NK-92 (cell line): ENCODE measurements around the gene UBAC1.
A peak's percentile ranks its signal among the peaks of the same experiment; 100 is the strongest.

Experiments used
- DNase-seq: peaks from one replicate; lab custom pipeline; 2025; ENCODE audit not compliant: unreplicated experiment; lab: John Stamatoyannopoulos, UW

Gene UBAC1

GRCh38 chr9:135961277-135961715, at the start of gene UBAC1:
Gene UBAC1 (minus strand): TSS chr9:135961373. CDS start chr9:135961162, 211 bp downstream.
- DNase-seq, result peak; percentile 49

- no peak for DNase-seq
Observed at GRCh38 chr9:136010615-136011361, 49.6 kb upstream of the UBAC1 start.

- no peak for DNase-seq
Observed at GRCh38 chr9:136010176-136010575, 49.0 kb upstream of the UBAC1 start.

GRCh38 chr9:136009516-136009915, 48.3 kb upstream of the UBAC1 start:
- DNase-seq, result no peak

GRCh38 chr9:136008693-136008997, 47.5 kb upstream of the UBAC1 start:
- DNase-seq, result no peak

- DNase-seq, result no peak
Observed at GRCh38 chr9:136007934-136008692, 46.9 kb upstream of the UBAC1 start.

- DNase-seq, result no peak
Observed at GRCh38 chr9:136007276-136007933, 46.2 kb upstream of the UBAC1 start.

- DNase-seq, result no peak
Observed at GRCh38 chr9:136006169-136006568, 45.0 kb upstream of the UBAC1 start.

GRCh38 chr9:136004712-136005111, 43.5 kb upstream of the UBAC1 start:
- no peak for DNase-seq

- DNase-seq, result no peak
Observed at GRCh38 chr9:136004219-136004618, 43.0 kb upstream of the UBAC1 start.

GRCh38 chr9:136003411-136004218, 42.4 kb upstream of the UBAC1 start:
- no peak for DNase-seq

GRCh38 chr9:136002881-136003280, 41.7 kb upstream of the UBAC1 start:
- DNase-seq, result no peak

GRCh38 chr9:136002215-136002614, 41.0 kb upstream of the UBAC1 start:
- DNase-seq, result no peak

- no peak for DNase-seq
Observed at GRCh38 chr9:136001231-136001630, 40.1 kb upstream of the UBAC1 start.

- DNase-seq, result no peak
Observed at GRCh38 chr9:135998410-135999071, 37.4 kb upstream of the UBAC1 start.

GRCh38 chr9:135998016-135998380, 36.8 kb upstream of the UBAC1 start:
- DNase-seq, result no peak

GRCh38 chr9:135997090-135998015, 36.2 kb upstream of the UBAC1 start:
- DNase-seq, result no peak

GRCh38 chr9:135995816-135996215, 34.6 kb upstream of the UBAC1 start:
- no peak for DNase-seq

GRCh38 chr9:135994501-135995192, 33.5 kb upstream of the UBAC1 start:
- DNase-seq, result no peak
